ENCODE results near the gene OTOF. TPM values are rescaled to one million over a fixed set of nuclear protein-coding genes. Genes with fewer than 3 reads are reported as not detected.

Gene OTOF
- total and polyA plus RNA-seq, 9 of the 15 experiments (the other 6 are each of a cell fraction or from before 2014, with no cell fraction given): 0.03 to 0.11 (median 0.06) TPM; not detected in 5

DNA sequence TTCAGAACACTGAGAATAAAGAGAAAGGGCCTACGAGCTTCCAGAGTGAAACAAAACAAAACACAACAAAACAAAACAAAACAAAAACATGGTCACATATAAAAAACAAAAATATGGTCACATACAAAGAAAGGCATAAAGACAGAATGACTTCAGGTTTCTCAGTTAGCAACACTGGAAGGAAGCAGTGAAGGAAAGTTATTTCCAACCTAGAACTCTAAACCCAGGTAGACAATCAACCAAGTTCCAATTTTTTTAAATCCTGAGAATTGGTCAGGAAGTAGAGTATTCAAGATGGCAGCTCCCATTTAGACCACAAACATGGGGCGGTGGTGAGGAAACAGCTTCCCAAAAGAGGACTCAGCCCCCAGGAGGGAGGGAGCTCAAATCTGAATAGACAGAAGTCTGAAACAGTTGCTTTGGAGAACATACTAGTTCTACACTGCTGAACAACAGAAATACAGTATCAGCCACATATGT, 67.1 kb downstream of the OTOF start (continued):
- TF ChIP-seq, protein P1, sequence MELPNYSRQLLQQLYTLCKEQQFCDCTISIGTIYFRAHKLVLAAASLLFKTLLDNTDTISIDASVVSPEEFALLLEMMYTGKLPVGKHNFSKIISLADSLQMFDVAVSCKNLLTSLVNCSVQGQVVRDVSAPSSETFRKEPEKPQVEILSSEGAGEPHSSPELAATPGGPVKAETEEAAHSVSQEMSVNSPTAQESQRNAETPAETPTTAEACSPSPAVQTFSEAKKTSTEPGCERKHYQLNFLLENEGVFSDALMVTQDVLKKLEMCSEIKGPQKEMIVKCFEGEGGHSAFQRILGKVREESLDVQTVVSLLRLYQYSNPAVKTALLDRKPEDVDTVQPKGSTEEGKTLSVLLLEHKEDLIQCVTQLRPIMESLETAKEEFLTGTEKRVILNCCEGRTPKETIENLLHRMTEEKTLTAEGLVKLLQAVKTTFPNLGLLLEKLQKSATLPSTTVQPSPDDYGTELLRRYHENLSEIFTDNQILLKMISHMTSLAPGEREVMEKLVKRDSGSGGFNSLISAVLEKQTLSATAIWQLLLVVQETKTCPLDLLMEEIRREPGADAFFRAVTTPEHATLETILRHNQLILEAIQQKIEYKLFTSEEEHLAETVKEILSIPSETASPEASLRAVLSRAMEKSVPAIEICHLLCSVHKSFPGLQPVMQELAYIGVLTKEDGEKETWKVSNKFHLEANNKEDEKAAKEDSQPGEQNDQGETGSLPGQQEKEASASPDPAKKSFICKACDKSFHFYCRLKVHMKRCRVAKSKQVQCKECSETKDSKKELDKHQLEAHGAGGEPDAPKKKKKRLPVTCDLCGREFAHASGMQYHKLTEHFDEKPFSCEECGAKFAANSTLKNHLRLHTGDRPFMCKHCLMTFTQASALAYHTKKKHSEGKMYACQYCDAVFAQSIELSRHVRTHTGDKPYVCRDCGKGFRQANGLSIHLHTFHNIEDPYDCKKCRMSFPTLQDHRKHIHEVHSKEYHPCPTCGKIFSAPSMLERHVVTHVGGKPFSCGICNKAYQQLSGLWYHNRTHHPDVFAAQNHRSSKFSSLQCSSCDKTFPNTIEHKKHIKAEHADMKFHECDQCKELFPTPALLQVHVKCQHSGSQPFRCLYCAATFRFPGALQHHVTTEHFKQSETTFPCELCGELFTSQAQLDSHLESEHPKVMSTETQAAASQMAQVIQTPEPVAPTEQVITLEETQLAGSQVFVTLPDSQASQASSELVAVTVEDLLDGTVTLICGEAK (IDR thresholded peaks at IDR 0.05): peak; percentile 39; the same call in 1 of the 2 replicates
- TF ChIP-seq, protein P1 (CRISPR knock-in tag; IDR thresholded peaks at IDR 0.05): no peak
- TF ChIP-seq YY1 (IDR thresholded peaks at IDR 0.05; ENCODE audit: borderline replicate concordance in 1 of 3, control insufficient read depth in 1 of 3, extremely low read depth in 1 of 3, insufficient read depth in 3 of 3, insufficient read length in 1 of 3, insufficient replicate concordance in 2 of 3, low read depth in 1 of 3, low read length in 2 of 3) (peak in 2 of 3 experiments; percentile 58 to 90), DMBX1 (CRISPR knock-in tag; IDR thresholded peaks at IDR 0.05; ENCODE audit: borderline replicate concordance) (peak; percentile 23; the same call in 1 of the 2 replicates), ARNT (IDR thresholded peaks at IDR 0.05) (0 out of 4 replicates have a peak, but pooled peaks of 1 of the 2 experiments have one; percentile 23), ZNF408 (CRISPR knock-in tag; IDR thresholded peaks at IDR 0.05; ENCODE audit: low read depth) (no peak), ARID1B (IDR thresholded peaks at IDR 0.05) (0 out of 2 replicates have a peak, but pooled peaks have one; percentile 27), ZNF766 (CRISPR knock-in tag; conservative IDR thresholded peaks at IDR 0.05) (peak; percentile 80), ILK (tag; IDR thresholded peaks at IDR 0.05; ENCODE audit: borderline replicate concordance, low read depth) (peak; percentile 23; the same call in 1 of the 2 replicates), ELF1 (tag; IDR thresholded peaks at IDR 0.05) (0 out of 2 replicates have a peak, but pooled peaks have one; percentile 17), ZBTB17 (CRISPR knock-in tag; IDR thresholded peaks at IDR 0.05) (peak; percentile 14; the same call in 1 of the 2 replicates), NFE2 (IDR thresholded peaks at IDR 0.05; ENCODE audit: low read depth) (no peak), RBFOX2 (IDR thresholded peaks at IDR 0.05; ENCODE audit: low read depth, low read length) (no peak)
- TF ChIP-seq, protein P2, sequence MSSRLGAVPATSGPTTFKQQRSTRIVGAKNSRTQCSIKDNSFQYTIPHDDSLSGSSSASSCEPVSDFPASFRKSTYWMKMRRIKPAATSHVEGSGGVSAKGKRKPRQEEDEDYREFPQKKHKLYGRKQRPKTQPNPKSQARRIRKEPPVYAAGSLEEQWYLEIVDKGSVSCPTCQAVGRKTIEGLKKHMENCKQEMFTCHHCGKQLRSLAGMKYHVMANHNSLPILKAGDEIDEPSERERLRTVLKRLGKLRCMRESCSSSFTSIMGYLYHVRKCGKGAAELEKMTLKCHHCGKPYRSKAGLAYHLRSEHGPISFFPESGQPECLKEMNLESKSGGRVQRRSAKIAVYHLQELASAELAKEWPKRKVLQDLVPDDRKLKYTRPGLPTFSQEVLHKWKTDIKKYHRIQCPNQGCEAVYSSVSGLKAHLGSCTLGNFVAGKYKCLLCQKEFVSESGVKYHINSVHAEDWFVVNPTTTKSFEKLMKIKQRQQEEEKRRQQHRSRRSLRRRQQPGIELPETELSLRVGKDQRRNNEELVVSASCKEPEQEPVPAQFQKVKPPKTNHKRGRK (tag; IDR thresholded peaks at IDR 0.05): peak; percentile 45; the same call in 1 of the 2 replicates
- TF ChIP-seq, protein P3, sequence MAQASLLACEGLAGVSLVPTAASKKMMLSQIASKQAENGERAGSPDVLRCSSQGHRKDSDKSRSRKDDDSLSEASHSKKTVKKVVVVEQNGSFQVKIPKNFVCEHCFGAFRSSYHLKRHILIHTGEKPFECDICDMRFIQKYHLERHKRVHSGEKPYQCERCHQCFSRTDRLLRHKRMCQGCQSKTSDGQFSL (CRISPR knock-in tag; IDR thresholded peaks at IDR 0.05): no peak
- TF ChIP-seq, protein P3 (tag; IDR thresholded peaks at IDR 0.05): peak in 1 of 2 experiments; percentile 57; a peak in 1 of 4 replicates
